Measurements from ENCODE around the gene TECR. TPM values are rescaled to one million over a fixed set of nuclear protein-coding genes. Genes with fewer than 3 reads are reported as not detected.
"Not testable (repeated sequence)": the region's sequence is repeated elsewhere in the genome, so short reads cannot be mapped to it uniquely, and the experiment has no call there.

The TECR gene
- total and polyA plus RNA-seq, 2 of the 4 experiments (the other 2 are of a cell fraction) = 46.2 to 81.2 TPM

DNA sequence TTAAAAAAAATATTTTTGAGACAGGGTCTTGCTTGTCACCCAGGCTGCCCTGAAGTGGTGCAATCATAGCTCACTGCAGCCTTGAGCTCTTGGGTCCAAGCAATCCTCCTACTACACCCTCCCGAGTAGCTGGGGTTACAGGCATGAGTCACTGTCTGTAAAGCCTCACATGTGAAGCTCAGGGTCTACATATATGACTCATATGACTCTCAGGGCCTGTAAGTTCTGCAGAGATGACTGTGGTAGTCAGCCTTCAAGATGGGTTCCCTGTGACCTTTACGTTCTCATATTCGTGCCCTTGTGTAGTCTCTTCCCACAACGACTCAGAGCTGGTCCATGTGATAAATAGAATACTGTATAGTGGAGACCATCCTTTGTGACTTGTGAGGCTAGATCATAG, 60.0 kb downstream of the TECR start:
- H2AFZ ChIP-seq (replicated peaks; ENCODE audit: low read length, poor library complexity); H3K27me3 ChIP-seq (ENCODE audit: control insufficient read depth, insufficient read depth, low read length); H3K14ac ChIP-seq (replicated peaks; ENCODE audit: low read depth, low read length); H3K27ac ChIP-seq (ENCODE audit: insufficient read depth, low read length); H3K4me1 ChIP-seq (ENCODE audit: control insufficient read depth, insufficient read depth, low read length); H3K4me2 ChIP-seq (ENCODE audit: low read depth, low read length); H2BK5ac ChIP-seq (ENCODE audit: low read depth, low read length, poor library complexity, severe bottlenecking); H3K9me3 ChIP-seq (ENCODE audit: control insufficient read depth, insufficient read depth, low read length); dilution Hi-C loops (cut with HindIII; ENCODE audit: low sequenced_read_pairs, unreplicated experiment); H3K56ac ChIP-seq (ENCODE audit: extremely low read depth, insufficient read depth, low read length); H3K79me1 ChIP-seq (ENCODE audit: low read depth in 1 of 2, low read length in 2 of 2); H2BK15ac ChIP-seq (ENCODE audit: low read depth, low read length); H2BK20ac ChIP-seq (ENCODE audit: low read depth, low read length); H2AK9ac ChIP-seq (replicated peaks; ENCODE audit: low read depth, low read length, poor library complexity); H2BK120ac ChIP-seq (ENCODE audit: low read depth, low read length); intact Hi-C loops (cut with micrococcal nuclease); H3K9me1 ChIP-seq (ENCODE audit: insufficient read depth, low read length); H3K9ac ChIP-seq (ENCODE audit: low read depth, low read length); H3K4me3 ChIP-seq (ENCODE audit: insufficient read depth, low read depth, low read length); H3K36me3 ChIP-seq (ENCODE audit: control insufficient read depth, insufficient read depth, low read length); H3K18ac ChIP-seq (ENCODE audit: low read depth, low read length); H4K8ac ChIP-seq (ENCODE audit: low read depth in 2 of 2, low read length in 2 of 2); ATAC-seq (ENCODE audit: low read depth); POLR2A ChIA-PET (ENCODE audit: unreplicated experiment); BruUV-seq (replicated peaks); H3K4ac ChIP-seq (ENCODE audit: low read depth, low read length); H3K23ac ChIP-seq (ENCODE audit: low read depth, low read length); H4K5ac ChIP-seq (ENCODE audit: low read depth, low read length); H2AK5ac ChIP-seq (ENCODE audit: low read depth, low read length); CTCF ChIA-PET; H4K91ac ChIP-seq (ENCODE audit: insufficient read depth, low read depth, low read length); H4K20me1 ChIP-seq (ENCODE audit: insufficient read depth, low read length): not testable (repeated sequence)
- in situ Hi-C loops (cut with MboI; ENCODE audit: low sequenced_read_pairs) = loop anchor here (25.0 kb wide), 1 partner anchor 298 kb away; the partner anchor contains the start of gene OR7A17
- peak; percentile 38 for DNase-seq
- WGBS, 2 experiments (ENCODE audit: extremely low coverage in 2 of 2, insufficient read length in 1 of 2) = no CpG with 5 or more reads among the region's 4 CpGs

Measured in IMR-90 (cell line).